IPS-18c (cell line): ENCODE data around the gene PRR7.

Experiments
- H3K4me3 ChIP-seq: 2 replicates; pipeline ENCODE4 v1.7.0; 2013; ENCODE audit warnings: low read depth, mild to moderate bottlenecking, low read length, moderate library complexity; ENCODE audit not compliant: insufficient read depth
- H3K9me3 ChIP-seq: one replicate; pipeline ENCODE4 v1.6.1; 2013; ENCODE audit warnings: mild to moderate bottlenecking, low read length, moderate library complexity; ENCODE audit not compliant: control insufficient read depth, insufficient read depth

The PRR7 gene

DNA sequence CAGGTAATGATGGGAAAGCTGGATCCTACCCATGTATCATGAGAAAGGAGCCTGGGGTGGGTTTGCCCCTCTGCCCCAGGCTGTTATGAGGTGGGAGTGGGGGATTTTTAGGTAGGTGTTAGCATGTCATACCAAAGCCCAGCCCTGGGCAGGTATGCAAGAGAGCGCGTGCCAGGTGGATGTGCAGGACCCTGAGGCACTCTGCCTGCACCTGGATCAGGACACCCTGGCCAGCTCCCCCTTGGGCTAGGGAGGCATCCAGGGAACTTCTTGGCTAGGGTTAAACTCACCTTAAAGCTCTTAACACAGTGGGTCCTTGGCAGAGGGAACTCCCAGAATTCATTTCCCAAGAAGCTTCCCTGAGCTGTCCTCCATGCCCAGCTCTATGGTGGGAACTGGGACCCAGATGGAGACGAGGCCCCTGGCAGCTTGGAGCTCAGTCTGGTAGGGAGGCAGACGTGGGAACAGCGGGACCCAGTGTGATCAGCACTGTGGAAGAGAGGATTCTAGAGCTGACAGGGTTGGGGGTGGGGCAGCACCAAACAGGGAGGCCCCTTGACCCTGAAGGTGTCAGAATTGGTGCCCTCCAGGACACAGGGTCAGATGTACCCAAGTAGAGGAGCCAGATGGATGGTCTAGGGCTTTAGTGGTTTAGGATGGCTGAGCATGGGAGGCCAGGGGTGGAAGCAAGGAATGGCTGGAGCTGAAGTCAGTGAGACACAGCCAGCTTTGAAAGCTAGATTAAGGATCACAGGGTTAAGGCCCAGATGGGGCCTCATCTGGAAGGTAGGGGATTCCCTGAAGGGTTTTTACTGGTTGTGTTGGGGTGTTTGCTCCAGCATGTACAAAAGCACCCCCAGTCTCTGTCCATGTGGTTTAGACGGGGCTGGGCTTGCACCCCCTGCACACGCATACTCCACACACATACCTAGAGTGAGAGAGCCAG, 2.2 kb upstream of the PRR7 start:
- Histone ChIP-seq H3K4me3 (no peak overlapping the region), H3K9me3 (no peaks in the 10 kb centered on the region)

DNA sequence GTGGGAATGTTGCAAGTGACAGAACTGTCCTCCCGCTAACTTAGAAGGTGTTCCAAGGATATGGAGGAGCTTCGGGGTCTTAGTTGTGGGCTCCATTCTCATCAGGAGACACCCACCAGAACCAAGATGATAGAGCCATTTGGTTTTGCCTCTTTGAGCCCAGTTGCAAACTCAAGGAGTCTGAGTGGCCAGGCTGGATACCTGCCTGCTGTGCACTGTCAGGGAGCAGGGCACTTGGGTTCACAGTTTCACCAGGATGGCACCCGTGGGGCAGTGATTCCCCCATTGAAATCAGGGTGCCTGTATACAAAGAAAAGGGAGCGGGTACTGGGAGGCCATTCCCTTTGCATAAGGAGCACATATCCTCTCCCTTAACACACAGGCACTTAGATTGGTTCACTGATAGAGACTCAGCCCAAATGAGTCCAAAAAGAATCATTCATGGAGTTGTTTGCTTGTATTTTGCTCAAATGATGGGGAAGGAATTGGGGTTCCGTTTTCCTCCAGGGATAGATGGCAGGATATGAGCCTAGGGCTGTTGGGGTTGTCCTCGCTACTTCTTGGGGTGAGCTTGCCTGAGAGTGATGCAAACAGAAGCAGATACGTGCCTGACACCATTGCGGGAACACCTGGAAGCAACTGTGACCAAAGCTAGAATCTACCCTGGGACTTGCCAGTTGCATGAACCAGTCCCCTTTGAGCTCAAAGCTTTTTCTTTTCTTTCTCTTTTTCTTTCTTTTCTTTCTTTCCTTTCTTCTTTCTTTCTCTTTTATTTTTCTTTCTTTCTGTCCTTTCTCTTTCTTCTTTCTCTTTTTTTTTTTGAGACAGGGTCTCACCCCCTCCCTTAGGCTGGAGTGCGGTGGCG, 1.3 kb upstream of the PRR7 start:
- no peak overlapping the region; the same call in 1 of the 2 replicates for H3K4me3 ChIP-seq

DNA sequence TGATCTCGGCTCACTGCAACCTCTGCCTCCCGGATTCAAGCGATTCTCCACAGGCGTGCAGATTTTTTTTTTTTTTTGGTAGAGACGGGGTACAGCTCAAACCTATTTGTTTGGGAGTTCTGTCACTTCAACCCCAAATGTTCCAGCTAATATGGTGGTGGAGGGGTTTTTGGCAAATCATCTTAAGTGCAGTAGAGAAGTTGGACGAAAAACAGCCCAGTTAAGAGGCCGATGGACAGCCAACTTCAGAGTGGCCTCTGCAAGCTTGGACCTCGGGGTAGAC, 756 bp upstream of the PRR7 start:
- Histone ChIP-seq H3K9me3 (peaks cover 4% of the 10 kb centered on the region), H3K4me3 (peak overlapping the region; percentile 72)

More for the DNA sequence above, 1.3 kb upstream of the PRR7 start:
- H3K9me3 ChIP-seq = no peaks in the 10 kb centered on the region

DNA sequence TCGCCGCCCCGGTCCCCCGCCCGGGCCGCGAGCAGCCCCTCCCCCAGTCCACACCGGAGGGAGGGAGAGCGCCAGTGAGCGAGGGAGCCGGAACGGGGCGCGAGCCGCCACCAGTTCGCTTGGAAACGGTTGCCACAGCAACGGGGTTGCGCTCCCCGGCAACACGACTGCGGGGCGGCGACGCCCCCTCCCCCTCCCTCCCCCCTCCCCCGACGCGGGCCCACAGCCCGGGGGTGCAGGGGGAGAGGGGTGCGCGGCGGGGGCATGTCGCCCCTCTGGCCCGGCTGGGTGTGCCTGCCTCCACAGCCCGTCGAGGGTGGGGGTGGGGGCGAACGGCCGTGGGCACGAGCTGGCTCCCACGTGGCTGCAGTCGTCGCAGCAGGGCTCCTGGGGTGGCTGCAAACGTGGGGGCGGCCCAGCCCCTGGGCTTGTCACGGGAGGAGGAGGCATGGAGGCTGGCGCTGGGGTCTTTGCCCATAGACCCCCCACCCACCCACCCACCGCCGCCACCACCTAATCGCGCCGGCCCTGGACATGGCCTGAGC, 524 bp downstream of the PRR7 start:
- Histone ChIP-seq H3K4me3 (peak overlapping the region; percentile 72), H3K9me3 (peaks cover 4% of the 10 kb centered on the region)

DNA sequence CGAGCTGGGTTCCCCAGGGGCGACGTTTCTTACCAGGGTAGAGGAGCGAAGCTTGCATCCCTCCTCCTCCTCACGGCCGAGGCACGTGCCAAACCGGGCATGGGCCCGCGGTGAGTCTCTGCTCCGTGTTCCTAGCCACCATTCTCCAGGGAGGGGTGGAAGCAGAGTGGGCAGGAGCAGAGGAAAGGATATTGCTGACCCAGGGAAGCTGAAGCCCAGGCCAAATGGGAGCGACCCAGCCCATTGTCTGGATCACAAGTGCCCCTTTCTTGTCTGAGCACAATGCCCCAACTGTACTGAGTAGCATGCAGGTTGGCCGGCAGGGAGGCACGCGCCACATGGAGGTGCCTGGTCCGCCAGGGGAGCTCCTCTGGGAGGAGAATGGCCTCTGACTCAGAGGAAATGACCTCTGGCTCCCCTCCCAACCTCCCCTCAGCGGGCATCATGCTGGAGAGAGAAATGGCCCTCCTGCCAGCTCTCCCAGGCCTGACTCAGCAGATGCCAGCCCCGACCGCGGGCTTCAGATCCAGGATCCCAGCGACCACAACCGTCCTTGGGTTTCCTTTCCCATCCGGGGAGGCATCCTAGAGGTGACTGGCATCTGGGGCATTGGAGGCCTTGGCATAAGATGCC, 1.1 kb downstream of the PRR7 start:
- Histone ChIP-seq H3K4me3 (peak overlapping the region; percentile 47), H3K9me3 (peaks cover 4% of the 10 kb centered on the region)

DNA sequence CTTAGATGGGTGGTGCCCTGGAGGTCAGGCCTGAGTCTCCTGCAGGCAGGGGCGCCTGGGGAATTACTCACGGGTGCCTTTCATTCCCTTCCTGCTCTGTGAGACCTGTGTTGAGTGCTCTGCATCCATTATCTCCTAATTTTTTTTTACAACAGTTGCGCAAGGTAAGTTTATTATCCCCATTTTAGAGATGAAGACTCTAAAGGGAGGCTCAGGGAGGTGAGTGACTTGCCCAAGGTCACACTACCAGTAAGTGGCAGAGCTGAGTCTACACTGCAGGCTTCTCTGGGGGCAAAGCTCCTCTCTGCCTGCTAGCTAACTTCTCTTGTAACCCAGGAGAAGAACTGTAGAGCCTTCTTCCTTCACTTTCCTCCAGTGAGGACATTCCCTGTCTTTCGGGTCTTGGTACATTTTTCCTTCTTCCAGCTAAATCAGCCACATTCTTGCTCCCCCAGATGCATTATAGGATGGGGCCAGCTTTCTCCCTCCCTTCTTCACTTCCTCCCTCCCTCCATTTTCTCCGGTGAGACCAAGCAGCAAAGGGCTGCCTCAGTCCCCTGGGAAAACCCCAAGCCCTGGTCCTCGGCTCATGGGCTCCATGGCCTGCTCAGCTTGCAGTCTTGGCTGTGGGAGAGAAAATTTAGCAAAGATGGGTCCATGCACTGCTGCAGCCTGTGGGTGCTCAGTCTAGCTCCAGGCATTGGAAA, 1.8 kb downstream of the PRR7 start:
- H3K4me3 ChIP-seq = peak overlapping the region; percentile 47
- H3K9me3 ChIP-seq = peaks cover 4% of the 10 kb centered on the region

DNA sequence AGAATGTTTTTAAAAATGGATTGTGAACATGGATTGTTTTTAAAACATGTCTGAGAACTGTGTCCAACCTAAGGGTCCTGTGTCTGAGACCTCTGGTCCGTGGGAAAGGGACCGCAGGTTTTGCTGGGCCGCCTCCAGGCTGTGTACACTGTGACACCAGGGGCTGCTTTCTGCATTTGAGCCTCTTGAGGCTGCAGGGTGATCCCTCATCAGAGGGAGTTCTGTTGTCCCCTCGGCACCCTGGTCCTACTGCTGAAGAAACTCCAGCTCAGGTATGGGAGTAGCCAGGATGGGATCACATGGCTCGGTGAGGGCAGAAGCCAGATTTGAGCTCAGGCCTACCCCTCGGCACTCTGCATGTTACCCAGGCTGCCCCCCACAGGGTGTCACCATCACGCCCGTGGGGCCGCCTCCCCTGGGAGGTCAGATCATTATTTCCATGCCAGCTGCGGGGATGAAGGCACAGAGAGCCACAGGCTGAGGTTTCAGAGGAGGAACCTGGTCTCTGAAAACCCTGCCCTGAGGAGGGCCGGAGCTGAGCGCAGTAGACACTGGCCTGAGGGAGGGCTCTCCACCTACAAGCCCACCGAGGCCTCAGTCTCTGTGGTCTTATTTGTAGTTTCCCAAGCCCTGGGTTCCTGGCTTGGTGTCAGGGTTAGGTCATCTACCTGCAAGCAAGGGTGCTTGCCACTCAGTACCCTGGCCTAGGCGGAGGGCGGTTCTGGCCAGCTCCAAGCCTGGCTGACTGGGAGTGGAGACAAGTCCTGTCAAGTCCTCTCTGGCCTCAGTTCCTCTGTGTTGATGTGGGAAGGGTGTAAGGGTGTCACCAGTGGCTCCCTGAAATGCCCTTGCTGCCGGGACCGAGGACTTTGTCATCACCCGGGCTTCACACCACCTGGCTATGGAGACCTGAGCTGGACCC, 2.8 kb downstream of the PRR7 start:
- Histone ChIP-seq H3K9me3 (peaks cover 4% of the 10 kb centered on the region), H3K4me3 (no peak overlapping the region)

DNA sequence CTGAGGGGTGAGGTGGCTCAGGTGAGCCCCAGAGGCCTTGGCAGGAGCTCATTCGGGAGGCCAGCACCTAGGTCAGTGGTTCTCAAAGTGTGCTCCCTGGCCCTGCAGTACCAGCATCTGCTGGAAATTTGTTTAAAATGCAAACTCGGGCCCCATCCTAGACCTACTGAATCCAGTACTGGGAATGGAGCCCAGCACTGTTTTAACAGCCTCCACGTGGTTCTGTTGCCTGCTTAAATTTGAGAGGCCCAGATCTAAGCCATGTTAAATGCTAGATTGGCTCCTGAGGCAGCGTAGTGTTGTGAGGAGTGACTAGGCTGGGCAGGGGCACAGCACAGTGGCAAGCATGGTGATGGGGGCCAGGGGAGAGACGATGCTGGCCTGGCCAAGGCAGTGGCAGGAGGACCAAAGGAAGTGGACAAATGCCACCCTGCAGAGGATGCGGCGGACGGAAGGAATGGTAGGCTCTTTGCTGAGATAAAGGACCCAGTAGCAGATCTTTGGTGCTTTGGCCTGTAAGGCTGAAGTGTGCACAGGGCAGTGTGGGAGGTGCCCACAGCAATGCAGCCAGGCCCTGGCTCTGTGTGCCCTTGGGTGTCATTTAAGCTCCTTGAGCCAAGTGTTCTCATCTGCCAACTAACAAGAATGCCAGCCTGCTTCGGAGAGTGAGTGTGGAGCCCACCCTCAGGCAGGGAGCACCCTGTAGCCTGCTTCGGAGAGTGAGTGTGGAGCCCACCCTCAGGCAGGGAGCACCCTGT, 4.2 kb downstream of the PRR7 start:
- no peak overlapping the region for H3K4me3 ChIP-seq
- peaks cover 4% of the 10 kb centered on the region for H3K9me3 ChIP-seq

DNA sequence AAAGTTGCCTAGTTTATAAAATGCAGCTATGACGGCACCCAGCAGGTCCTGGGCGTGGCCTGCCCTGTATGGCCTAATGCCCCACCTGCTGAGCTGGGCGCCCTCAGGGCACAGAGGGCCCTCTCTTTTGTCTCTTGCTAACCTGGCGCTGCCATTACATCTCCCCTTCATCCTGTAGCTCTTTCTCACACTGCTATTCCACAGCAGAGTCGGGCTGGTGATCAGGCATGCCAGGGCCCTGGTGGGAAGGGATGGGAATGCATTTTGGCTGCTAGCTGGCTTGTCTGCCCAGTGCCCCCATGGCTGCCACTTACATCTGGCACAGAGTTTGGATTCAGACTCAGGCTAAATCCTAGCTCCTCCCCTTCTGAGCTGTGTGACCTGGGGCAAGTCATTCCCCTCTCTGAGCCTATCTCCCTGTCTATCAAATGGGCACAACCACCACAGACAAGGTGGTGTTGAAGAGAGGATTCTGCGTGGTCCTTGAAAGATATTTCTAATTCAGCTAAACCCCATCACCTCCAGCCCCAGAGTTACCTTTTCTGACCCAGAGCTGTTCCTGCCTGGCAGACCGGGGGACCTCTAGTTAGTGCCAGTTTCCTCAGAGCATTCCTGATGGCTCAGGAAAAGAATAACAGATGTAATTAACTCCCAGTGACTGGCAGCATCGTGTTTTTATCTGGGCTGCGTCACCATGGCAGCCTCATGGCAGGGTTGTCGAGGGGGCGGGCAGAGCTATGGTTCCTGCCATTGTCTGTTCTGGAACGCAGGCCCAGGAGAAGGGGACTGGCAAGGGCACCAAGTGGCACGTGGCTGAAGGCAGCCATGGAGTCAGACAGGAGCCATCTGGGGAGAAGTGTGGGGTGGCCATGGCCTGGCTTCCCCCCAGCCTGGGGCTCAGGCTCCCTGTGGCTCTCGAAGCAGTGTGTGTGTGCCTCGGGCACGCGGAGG, 6.3 kb downstream of the PRR7 start:
- H3K9me3 ChIP-seq = peaks cover 4% of the 10 kb centered on the region
- H3K4me3 ChIP-seq = no peak overlapping the region

DNA sequence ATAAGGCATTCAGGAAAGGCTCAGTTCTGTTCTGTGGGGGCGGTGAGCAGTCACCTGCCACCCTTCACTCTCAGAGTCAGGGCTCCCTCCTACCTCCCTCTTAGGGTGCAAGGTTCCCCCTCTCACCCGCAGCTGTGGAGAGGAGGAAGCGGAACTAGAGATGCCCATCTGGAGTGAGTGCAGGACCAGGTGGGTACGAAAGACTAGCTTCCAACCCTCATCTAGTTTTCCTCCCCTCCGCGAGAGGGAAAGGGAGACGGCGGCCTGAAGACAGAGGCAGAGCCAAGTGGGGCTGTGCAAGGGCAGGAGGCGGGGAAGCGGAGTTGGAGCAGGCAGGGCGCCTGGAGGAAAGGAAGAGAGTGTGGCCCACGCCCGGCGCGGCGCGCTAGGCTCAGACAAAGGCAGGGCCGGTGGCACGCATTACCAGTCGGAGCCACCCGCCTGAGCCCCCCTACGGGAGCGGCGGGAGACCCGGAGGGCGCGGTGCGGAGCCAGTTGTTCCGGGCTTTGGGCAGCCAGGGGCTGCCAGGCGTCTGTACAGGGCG, 7.3 kb downstream of the PRR7 start:
- peak overlapping the region; percentile 76 for H3K4me3 ChIP-seq
- H3K9me3 ChIP-seq = peaks cover 4% of the 10 kb centered on the region

DNA sequence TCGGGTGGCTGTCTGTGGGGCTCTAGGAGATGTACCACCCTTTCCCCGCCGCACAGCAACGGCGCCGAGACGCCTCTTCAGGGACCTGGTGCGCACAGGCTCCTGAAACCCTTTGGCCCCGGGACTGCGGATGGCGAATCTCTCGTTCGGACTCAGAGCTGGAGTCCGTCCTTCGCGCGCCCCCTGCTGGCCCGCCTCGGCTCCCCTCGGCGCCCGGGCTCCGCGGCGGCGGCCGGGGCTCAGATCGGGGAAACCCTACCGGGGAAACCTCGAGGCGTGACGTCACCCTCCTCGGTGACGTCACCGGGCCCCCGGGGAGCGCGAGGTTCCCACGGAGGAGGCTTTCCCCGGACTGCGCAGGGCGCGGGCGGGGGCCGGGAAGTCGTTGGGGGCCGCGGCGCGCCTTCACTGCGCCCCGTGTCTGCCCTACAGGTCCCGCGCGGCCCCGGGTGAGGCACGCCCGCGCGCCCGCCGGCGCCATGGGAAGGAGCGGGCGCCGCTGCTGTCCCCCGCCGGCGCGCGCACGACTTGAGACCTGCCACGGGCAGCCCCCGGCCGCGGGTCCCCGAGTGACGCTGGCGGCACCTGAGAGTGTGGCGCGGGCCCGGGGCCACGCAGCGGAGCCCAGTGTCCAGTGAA, 7.9 kb downstream of the PRR7 start:
- H3K9me3 ChIP-seq = peaks cover 4% of the 10 kb centered on the region
- peak overlapping the region; percentile 76 for H3K4me3 ChIP-seq

DNA sequence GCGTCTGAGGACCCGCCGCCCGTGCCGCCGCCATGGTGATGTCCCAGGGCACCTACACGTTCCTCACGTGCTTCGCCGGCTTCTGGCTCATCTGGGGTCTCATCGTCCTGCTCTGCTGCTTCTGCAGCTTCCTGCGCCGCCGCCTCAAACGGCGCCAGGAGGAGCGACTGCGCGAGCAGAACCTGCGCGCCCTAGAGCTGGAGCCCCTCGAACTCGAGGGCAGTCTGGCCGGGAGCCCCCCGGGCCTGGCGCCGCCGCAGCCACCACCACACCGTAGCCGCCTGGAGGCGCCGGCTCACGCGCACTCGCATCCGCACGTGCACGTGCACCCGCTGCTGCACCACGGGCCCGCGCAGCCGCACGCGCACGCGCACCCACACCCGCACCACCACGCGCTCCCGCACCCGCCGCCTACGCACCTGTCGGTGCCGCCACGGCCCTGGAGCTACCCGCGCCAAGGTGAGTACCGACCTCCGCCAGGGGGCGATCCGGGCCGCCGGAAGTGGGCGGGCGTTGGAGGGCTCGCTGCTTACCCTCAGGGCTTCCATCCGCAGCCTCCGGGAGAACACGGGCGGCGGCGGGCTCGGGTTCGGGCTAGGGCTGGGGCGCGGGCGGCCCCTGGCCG, 8.5 kb downstream of the PRR7 start:
- peak overlapping the region; percentile 76 for H3K4me3 ChIP-seq
- H3K9me3 ChIP-seq = peaks cover 4% of the 10 kb centered on the region
